K562 (cell line): ENCODE measurements around the gene ASCC2. TPM values are rescaled to one million over a fixed set of nuclear protein-coding genes. Genes with fewer than 3 reads are reported as not detected.

Experiments
- HDAC3 ChIP-seq: fragments of 450-650 bp; IDR thresholded peaks from 2 replicates; pipeline ENCODE4 v1.6.1; 2018; ENCODE audit warnings: borderline replicate concordance, mild to moderate bottlenecking, moderate library complexity; ENCODE audit not compliant: partially characterized antibody
- JUND ChIP-seq, 2 experiments: IDR thresholded peaks; 2 replicates in 1 of 2; 3 replicates in 1 of 2; pipeline ENCODE4 v1.6.1; 2011; ENCODE audit warnings: borderline replicate concordance in 2 of 2, low read depth in 2 of 2, low read length in 2 of 2, improper control_type of control experiment in 1 of 2, missing biosample characterization in 1 of 2, missing genetic modification characterization in 1 of 2, missing genetic modification reagents in 1 of 2
- KDM1A ChIP-seq, 2 experiments: fragments of 450-650 bp; IDR thresholded peaks; 2 replicates each; pipeline ENCODE4 v1.6.1; 2016; ENCODE audit warnings: mild to moderate bottlenecking in 2 of 2
- L3MBTL2 ChIP-seq: fragments of 450-650 bp; IDR thresholded peaks from 2 replicates; pipeline ENCODE4 v1.6.1; 2016; ENCODE audit warnings: mild to moderate bottlenecking, moderate library complexity
- MAFK ChIP-seq: IDR thresholded peaks from 2 replicates; pipeline ENCODE4 v1.6.1; 2011; ENCODE audit warnings: low read length, improper control_type of control experiment
- MTF1 ChIP-seq: fragments of 250-450 bp; sonication (Bioruptor Pico); IDR thresholded peaks from 2 replicates; pipeline ENCODE4 v1.9.0; 2021; ENCODE audit warnings: moderate library complexity, mild to moderate bottlenecking, inconsistent platforms, borderline replicate concordance
- NCOR1 ChIP-seq: fragments of 450-650 bp; IDR thresholded peaks from 2 replicates; pipeline ENCODE4 v1.6.1; 2016; ENCODE audit warnings: mild to moderate bottlenecking, moderate library complexity
- NR1H2 ChIP-seq: sonication (generic); formaldehyde crosslinking; IDR thresholded peaks from 2 replicates; pipeline ENCODE4 v1.4.0; 2020; ENCODE audit warnings: mild to moderate bottlenecking, missing genetic modification reagents
- PHF21A ChIP-seq: fragments of 450-650 bp; IDR thresholded peaks from 2 replicates; pipeline ENCODE4 v1.6.1; 2017; ENCODE audit warnings: low read depth, borderline replicate concordance
- POLR2G ChIP-seq: fragments of 200-400 bp; formaldehyde crosslinking; IDR thresholded peaks from 2 replicates; pipeline ENCODE4 v1.6.1; 2017; ENCODE audit warnings: low read depth, mild to moderate bottlenecking, antibody characterized with exemption, low read length, moderate library complexity
- PRDM10 ChIP-seq: fragments of 450-650 bp; IDR thresholded peaks from 2 replicates; pipeline ENCODE4 v1.6.1; 2018; ENCODE audit not compliant: partially characterized antibody
- SPI1 ChIP-seq: IDR thresholded peaks from 2 replicates; pipeline ENCODE4 v1.6.1; 2011; ENCODE audit warnings: low read depth, low read length, control low read depth, borderline replicate concordance
- TEAD1 ChIP-seq, 2 experiments: fragments of 450-650 bp in 1 of 2; sonication (generic) in 1 of 2; formaldehyde crosslinking; IDR thresholded peaks; 2 replicates each; pipeline versions ENCODE4 v1.4.0 to v1.8.0; 2020 to 2022; ENCODE audit warnings: mild to moderate bottlenecking in 2 of 2, missing genetic modification reagents in 1 of 2
- U2AF2 ChIP-seq: fragments of 200-400 bp; formaldehyde crosslinking; optimal IDR thresholded peaks from 2 replicates; pipeline ENCODE3; 2017; ENCODE audit warnings: low read depth, mild to moderate bottlenecking, low read length
- WHSC1 ChIP-seq: IDR thresholded peaks from one replicate; pipeline ENCODE4 v1.6.1; 2012; ENCODE audit warnings: low read length, control low read depth, inconsistent platforms
- ZBTB5 ChIP-seq: fragments of 450-650 bp; IDR thresholded peaks from 2 replicates; pipeline ENCODE4 v1.6.1; 2017; ENCODE audit warnings: antibody characterized with exemption
- ZNF445 ChIP-seq: fragments of 250-450 bp; sonication (Bioruptor Pico); IDR thresholded peaks from 2 replicates; pipeline ENCODE4 v1.4.0; 2020; ENCODE audit warnings: low read depth, mild to moderate bottlenecking, moderate library complexity
- ZNF511 ChIP-seq: sonication (generic); formaldehyde crosslinking; IDR thresholded peaks from 2 replicates; pipeline ENCODE4 v1.8.0; 2022; ENCODE audit warnings: mild to moderate bottlenecking, missing genetic modification reagents
- polyA plus RNA-seq, 8 experiments: library from polyadenylated mRNA; depleted of rRNA in 4 of 8; stranded (reverse) in 5 of 8; unstranded in 3 of 8; fragments of >200 nt; fragmentation: Nextera tagmentation in 2 of 8; fragmentation: Illumina TruSeq in 1 of 8; extraction: Ambion mirVana in 2 of 8; extraction: Trizol in 1 of 8; gene quantifications; 2 replicates each; pipeline versions ENCODE4 v1.2.1 to v1.2.3, GENCODE V29; 2011 to 2014; ENCODE audit warnings: inconsistent platforms in 1 of 8, missing spikeins in 1 of 8
- total RNA-seq, 7 experiments: library from RNA; depleted of rRNA in 6 of 7; stranded (reverse); fragments of >200 nt in 6 of 7; fragmentation: Illumina TruSeq in 2 of 7; extraction: Trizol in 2 of 7; gene quantifications; 2 replicates each; pipeline versions ENCODE4 v1.2.1 to v1.2.3, GENCODE V29; 2011 to 2021; ENCODE audit warnings: low replicate concordance in 1 of 7

The ASCC2 gene
- total and polyA plus RNA-seq, 9 of the 15 experiments (the other 6 are each of a cell fraction or from before 2014, with no cell fraction given): 4.0 to 46.7 (median 26.8) TPM

GRCh38 chr22:29780748-29781676, 57.1 kb downstream of the ASCC2 start (continued):
- TF ChIP-seq ZNF511 (CRISPR knock-in tag) (no peak), MAFK (peak; percentile 59), NCOR1 (peak; percentile 94), L3MBTL2 (peak; percentile 52; the same call in 1 of the 2 replicates), MTF1 (CRISPR knock-in tag) (no peak), HDAC3 (peak; percentile 83), KDM1A (IDR thresholded peaks at IDR 0.05) (peak; percentile 77 to 94), PHF21A (no peak), WHSC1 (no peak), PRDM10 (peak; percentile 29), SPI1 (peak; percentile 73), ZBTB5 (peak; percentile 39; the same call in 1 of the 2 replicates), POLR2G (no peak), NR1H2 (CRISPR knock-in tag) (no peak), JUND (IDR thresholded peaks at IDR 0.05; ENCODE audit: borderline replicate concordance, low read depth, low read length) (peak; percentile 61; the same call in 1 of the 2 replicates), JUND (tag; IDR thresholded peaks at IDR 0.05; ENCODE audit: borderline replicate concordance, low read depth, low read length) (peak; percentile 53; the same call in 1 of the 3 replicates), U2AF2 (no peak), TEAD1 (CRISPR knock-in tag; IDR thresholded peaks at IDR 0.05) (peak; percentile 29 to 59; a peak in 1 of 4 replicates), ZNF445 (CRISPR knock-in tag) (no peak)
